H9 (cell line): ENCODE data around the gene TSPAN31. TPM values are rescaled to one million over a fixed set of nuclear protein-coding genes. Genes with fewer than 3 reads are reported as not detected.

Experiments used
- DNase-seq: peaks from one replicate; pipeline ENCODE4 v3.0.0-alpha.2; 2017
- H2AFZ ChIP-seq: one replicate; pipeline ENCODE4 v1.6.1; 2013; ENCODE audit warnings: mild to moderate bottlenecking, low read length, control low read depth, moderate library complexity
- H2AK5ac ChIP-seq: 2 replicates; pipeline ENCODE4 v1.6.1; 2013; ENCODE audit warnings: low read length, control low read depth, mixed read lengths; ENCODE audit not compliant: insufficient read length
- H2BK120ac ChIP-seq: one replicate; pipeline ENCODE4 v1.6.1; 2013; ENCODE audit warnings: low read depth, mild to moderate bottlenecking, low read length, control low read depth, inconsistent platforms; ENCODE audit not compliant: poor library complexity, severe bottlenecking
- H2BK12ac ChIP-seq: 2 replicates; pipeline ENCODE4 v1.6.1; 2013; ENCODE audit warnings: low read length, control low read depth, mixed read lengths, low read depth; ENCODE audit not compliant: insufficient read length
- H2BK15ac ChIP-seq: 2 replicates; pipeline ENCODE4 v1.6.1; 2013; ENCODE audit warnings: low read depth, low read length, control low read depth
- H2BK20ac ChIP-seq: one replicate; pipeline ENCODE4 v1.6.1; 2013; ENCODE audit warnings: low read depth, mild to moderate bottlenecking, low read length, control low read depth, inconsistent platforms; ENCODE audit not compliant: poor library complexity, severe bottlenecking
- H2BK5ac ChIP-seq: 2 replicates; pipeline ENCODE4 v1.6.1; 2013; ENCODE audit warnings: low read length, control low read depth, mixed read lengths; ENCODE audit not compliant: insufficient read length
- H3K14ac ChIP-seq: 2 replicates; pipeline ENCODE4 v1.6.1; 2013; ENCODE audit warnings: low read length, control low read depth; ENCODE audit not compliant: insufficient read depth
- H3K18ac ChIP-seq: 2 replicates; pipeline ENCODE4 v1.6.1; 2013; ENCODE audit warnings: low read depth, mild to moderate bottlenecking, mixed read lengths, low read length, control low read depth; ENCODE audit not compliant: insufficient read length
- H3K23ac ChIP-seq: 2 replicates; pipeline ENCODE4 v1.6.1; 2013; ENCODE audit warnings: low read length, control low read depth, mixed read lengths, low read depth; ENCODE audit not compliant: insufficient read length
- H3K23me2 ChIP-seq: 2 replicates; pipeline ENCODE4 v1.6.1; 2013; ENCODE audit warnings: low read depth, mild to moderate bottlenecking, mixed read lengths, low read length, control low read depth; ENCODE audit not compliant: insufficient read length, poor library complexity, severe bottlenecking
- H3K27ac ChIP-seq: 2 replicates; pipeline ENCODE4 v1.5.1; 2013; ENCODE audit warnings: low read length, control low read depth, mixed read lengths, low read depth; ENCODE audit not compliant: insufficient read length
- H3K27me3 ChIP-seq: 2 replicates; pipeline ENCODE4 v1.6.1; 2013; ENCODE audit warnings: low read length, control low read depth, inconsistent platforms; ENCODE audit not compliant: insufficient read depth
- H3K4ac ChIP-seq: 2 replicates; pipeline ENCODE4 v1.6.1; 2013; ENCODE audit warnings: low read depth, mild to moderate bottlenecking, control low read depth, inconsistent platforms, low read length, moderate library complexity
- H3K4me1 ChIP-seq: 2 replicates; pipeline ENCODE4 v1.6.1; 2013; ENCODE audit warnings: low read length, control low read depth, inconsistent platforms; ENCODE audit not compliant: insufficient read depth
- H3K4me2 ChIP-seq: 2 replicates; pipeline ENCODE4 v1.6.1; 2013; ENCODE audit warnings: low read length, control low read depth, mixed read lengths; ENCODE audit not compliant: insufficient read length, insufficient read depth
- H3K56ac ChIP-seq: 2 replicates; pipeline ENCODE4 v1.6.1; 2013; ENCODE audit warnings: low read depth, mild to moderate bottlenecking, mixed read lengths, low read length, control low read depth; ENCODE audit not compliant: insufficient read length
- H3K79me1 ChIP-seq: 2 replicates; pipeline ENCODE4 v1.6.1; 2013; ENCODE audit warnings: low read depth, mild to moderate bottlenecking, moderate library complexity, low read length, control low read depth, inconsistent platforms; ENCODE audit not compliant: insufficient read depth, poor library complexity, severe bottlenecking
- H3K79me2 ChIP-seq: 2 replicates; pipeline ENCODE4 v1.6.1; 2013; ENCODE audit warnings: low read length, control low read depth, inconsistent platforms; ENCODE audit not compliant: insufficient read depth
- H3K9ac ChIP-seq: 2 replicates; pipeline ENCODE4 v1.6.1; 2013; ENCODE audit warnings: low read length, control low read depth, mixed read lengths; ENCODE audit not compliant: insufficient read length; ENCODE audit errors: extremely low read depth
- H3K9me3 ChIP-seq: one replicate; pipeline ENCODE4 v1.6.1; 2013; ENCODE audit warnings: low read depth, low read length, inconsistent platforms; ENCODE audit not compliant: control insufficient read depth
- H3T11ph ChIP-seq: one replicate; pipeline ENCODE4 v1.6.1; 2013; ENCODE audit warnings: mild to moderate bottlenecking, low read length, control low read depth, inconsistent platforms
- H4K20me1 ChIP-seq: one replicate; pipeline ENCODE4 v1.6.1; 2013; ENCODE audit not compliant: control insufficient read depth, insufficient read length, insufficient read depth
- H4K5ac ChIP-seq: 2 replicates; pipeline ENCODE4 v1.6.1; 2013; ENCODE audit warnings: low read depth, mild to moderate bottlenecking, mixed read lengths, low read length, control low read depth; ENCODE audit not compliant: insufficient read length
- H4K8ac ChIP-seq: replicated peaks from 2 replicates; pipeline ENCODE4 v1.6.1; 2013; ENCODE audit warnings: low read length, control low read depth, mixed read lengths, low read depth; ENCODE audit not compliant: insufficient read length
- H4K91ac ChIP-seq: 2 replicates; pipeline ENCODE4 v1.6.1; 2013; ENCODE audit warnings: low read depth, mild to moderate bottlenecking, moderate library complexity, mixed read lengths, low read length, control low read depth; ENCODE audit not compliant: insufficient read length
- H3K27ac Mint-ChIP-seq, 3 experiments: 2 replicates in 2 of 3; 3 replicates in 1 of 3; pipeline ENCODE4 v1.8.0; 2020 to 2021; ENCODE audit warnings: mixed read lengths in 3 of 3, mild to moderate bottlenecking in 1 of 3, moderate library complexity in 1 of 3
- H3K27me3 Mint-ChIP-seq: 2 replicates; pipeline ENCODE4 v1.8.0; 2021; ENCODE audit warnings: low read depth, mild to moderate bottlenecking, moderate library complexity, mixed read lengths
- H3K36me3 Mint-ChIP-seq, 3 experiments: 2 replicates in 2 of 3; 3 replicates in 1 of 3; pipeline ENCODE4 v1.8.0; 2020 to 2021; ENCODE audit warnings: low read depth in 3 of 3, mixed read lengths in 3 of 3; ENCODE audit not compliant: insufficient read depth in 1 of 3
- H3K4me1 Mint-ChIP-seq, 2 experiments: 2 replicates each; pipeline ENCODE4 v1.8.0; 2020; ENCODE audit warnings: mixed read lengths in 2 of 2
- H3K4me3 Mint-ChIP-seq, 2 experiments: 2 replicates in 1 of 2; 3 replicates in 1 of 2; pipeline ENCODE4 v1.8.0; 2020 to 2021; ENCODE audit warnings: mild to moderate bottlenecking in 2 of 2, mixed read lengths in 2 of 2, moderate library complexity in 1 of 2
- H3K9me3 Mint-ChIP-seq, 2 experiments: 2 replicates in 1 of 2; 3 replicates in 1 of 2; pipeline ENCODE4 v1.8.0; 2020; ENCODE audit warnings: mild to moderate bottlenecking in 2 of 2, mixed read lengths in 2 of 2, moderate library complexity in 1 of 2
- CTCF ChIP-seq: fragments of 200-600 bp; sonication (generic); conservative IDR thresholded peaks from 3 replicates; pipeline ENCODE4 v1.8.0; 2021; ENCODE audit warnings: antibody characterized with exemption, mild to moderate bottlenecking
- WGBS: extraction: QIAGEN DNeasy Blood & Tissue Kit; methylation state at CpG from one replicate; pipeline ENCODE4 v1.1.7; 2013; ENCODE audit warnings: missing lambda C conversion rate, low lambda C conversion rate, mixed read lengths; ENCODE audit not compliant: insufficient read length; ENCODE audit errors: extremely low coverage; 5-methylcytosine and 5-hydroxymethylcytosine counted together
- total RNA-seq: library from RNA; stranded (reverse); gene quantifications from 2 replicates; pipeline ENCODE4 v1.2.1, GENCODE V29; 2021

TSPAN31 gene
- total RNA-seq, 1 experiment from 2014 or later = 20.0 TPM

GRCh38 chr12:57724003-57724935 lies 20.6 kb upstream of the TSPAN31 start:
- no peak overlapping the region for H3K56ac ChIP-seq
- no peak overlapping the region for H4K8ac ChIP-seq
- no peak overlapping the region for H3K23ac ChIP-seq
- H3K4ac ChIP-seq = no peak overlapping the region
- Mint-ChIP-seq H3K27ac (no peak overlapping the region), H3K36me3 (peaks cover 6 to 22% (median 9%) of the 10 kb centered on the region in 3 experiments), H3K4me1 (peaks cover 12 to 17% of the 10 kb centered on the region in 2 experiments), H3K9me3 (no peaks in the 10 kb centered on the region; a peak in 1 of 5 replicates), H3K27me3 (peaks cover 60% of the 10 kb centered on the region), H3K4me3 (no peak overlapping the region; a peak in 1 of 5 replicates)
- H4K5ac ChIP-seq = no peak overlapping the region
- no peak overlapping the region for H2BK12ac ChIP-seq
- H3K79me2 ChIP-seq = no peaks in the 10 kb centered on the region
- no peak overlapping the region for H3K18ac ChIP-seq
- DNase-seq = no peak
- H3K23me2 ChIP-seq = peaks cover 14% of the 10 kb centered on the region
- H2BK15ac ChIP-seq = no peak overlapping the region
- peaks cover 19% of the 10 kb centered on the region; the same call in 1 of the 2 replicates for H3K27me3 ChIP-seq
- no CpG with 5 or more reads among the region's 12 CpGs for WGBS
- no peak overlapping the region; the same call in 1 of the 2 replicates for H3K14ac ChIP-seq
- H2BK120ac ChIP-seq = no peak overlapping the region
- H3K9ac ChIP-seq = no peak overlapping the region
- H3K79me1 ChIP-seq = no peaks in the 10 kb centered on the region
- no peaks in the 10 kb centered on the region for H3K9me3 ChIP-seq
- H2AK5ac ChIP-seq = no peak overlapping the region
- no peak overlapping the region for H2AFZ ChIP-seq
- no peak for TF ChIP-seq CTCF
- H3T11ph ChIP-seq = no peak overlapping the region
- H3K4me2 ChIP-seq = no peak overlapping the region
- no peak overlapping the region for H4K91ac ChIP-seq
- H2BK20ac ChIP-seq = no peak overlapping the region
- no peak overlapping the region for H2BK5ac ChIP-seq
- H4K20me1 ChIP-seq = no peaks in the 10 kb centered on the region
- no peaks in the 10 kb centered on the region; the same call in 1 of the 2 replicates for H3K4me1 ChIP-seq
- no peak overlapping the region for H3K27ac ChIP-seq
